OCI-LY3 (cell line): ENCODE data around the gene SLC20A1.

Source experiments
- CTCF ChIP-seq: fragments of 200-600, 300-600 bp; sonication (generic); IDR thresholded peaks from 2 replicates; pipeline ENCODE4 v1.5.1; 2014; ENCODE audit warnings: antibody characterized with exemption, low read length, low read depth
- EZH2phosphoT487 ChIP-seq: fragments of 200-600 bp; shearing (Covaris generic); IDR thresholded peaks from 2 replicates; pipeline ENCODE4 v1.6.1; 2018; ENCODE audit warnings: antibody characterized with exemption, mixed run types, low read depth

DNA sequence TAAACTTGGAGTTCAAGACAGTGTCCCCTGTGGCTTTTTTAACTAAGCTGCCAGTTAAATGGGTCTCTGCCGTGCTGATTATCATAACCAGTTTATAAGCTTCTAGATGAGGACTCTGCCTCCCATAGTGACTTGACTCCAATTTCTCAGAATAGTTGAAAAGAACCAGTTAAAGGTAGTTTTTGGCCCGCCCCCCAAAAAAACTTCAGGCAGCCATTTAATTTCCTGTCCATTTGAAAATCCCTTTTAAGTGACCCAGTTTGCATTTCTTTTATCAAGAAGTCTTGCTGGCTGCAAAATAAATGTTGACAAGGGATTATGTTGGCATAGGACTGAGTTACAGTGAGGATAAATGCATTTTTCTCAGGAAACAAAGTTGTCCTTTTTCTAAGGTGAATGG is 2.3 kb downstream of the SLC20A1 start:
- no peak for TF ChIP-seq CTCF
- no peak for TF ChIP-seq EZH2phosphoT487
